ENCODE measurements around the gene HS1BP3. TPM values are rescaled to one million over a fixed set of nuclear protein-coding genes. Genes with fewer than 3 reads are reported as not detected.

HS1BP3 gene
- total and polyA plus RNA-seq, 8 donors, result 9.5 to 16.8 (median 10.8) TPM

DNA sequence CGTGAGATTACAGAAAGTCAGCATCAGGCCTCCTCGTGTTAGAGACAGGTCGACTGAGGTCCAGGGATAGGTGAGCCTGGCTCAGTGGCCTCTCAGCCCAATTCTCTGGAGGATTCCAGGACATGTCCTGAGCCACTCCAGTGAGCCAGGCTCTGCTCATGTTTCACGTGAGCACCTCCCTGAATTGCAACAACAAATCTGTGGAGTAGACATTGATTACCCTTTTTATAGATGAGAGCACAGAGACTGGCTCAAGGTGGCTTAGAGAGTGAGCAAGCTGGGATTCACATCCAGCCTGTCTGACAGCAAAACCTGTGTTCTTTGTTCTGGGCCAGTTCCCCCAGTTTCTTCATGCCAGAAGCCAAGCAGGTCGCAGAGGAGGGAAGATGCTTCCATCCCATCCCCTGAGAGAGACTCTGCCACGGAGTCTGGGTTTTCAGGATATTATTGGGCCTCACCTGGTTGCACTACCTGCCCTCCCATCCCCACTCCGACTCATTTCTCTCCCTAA lies 46.4 kb downstream of the HS1BP3 start:
- no peak for ATAC-seq
- peak in 1 of 6 donors; percentile 12 for DNase-seq
- TF ChIP-seq, protein P1, sequence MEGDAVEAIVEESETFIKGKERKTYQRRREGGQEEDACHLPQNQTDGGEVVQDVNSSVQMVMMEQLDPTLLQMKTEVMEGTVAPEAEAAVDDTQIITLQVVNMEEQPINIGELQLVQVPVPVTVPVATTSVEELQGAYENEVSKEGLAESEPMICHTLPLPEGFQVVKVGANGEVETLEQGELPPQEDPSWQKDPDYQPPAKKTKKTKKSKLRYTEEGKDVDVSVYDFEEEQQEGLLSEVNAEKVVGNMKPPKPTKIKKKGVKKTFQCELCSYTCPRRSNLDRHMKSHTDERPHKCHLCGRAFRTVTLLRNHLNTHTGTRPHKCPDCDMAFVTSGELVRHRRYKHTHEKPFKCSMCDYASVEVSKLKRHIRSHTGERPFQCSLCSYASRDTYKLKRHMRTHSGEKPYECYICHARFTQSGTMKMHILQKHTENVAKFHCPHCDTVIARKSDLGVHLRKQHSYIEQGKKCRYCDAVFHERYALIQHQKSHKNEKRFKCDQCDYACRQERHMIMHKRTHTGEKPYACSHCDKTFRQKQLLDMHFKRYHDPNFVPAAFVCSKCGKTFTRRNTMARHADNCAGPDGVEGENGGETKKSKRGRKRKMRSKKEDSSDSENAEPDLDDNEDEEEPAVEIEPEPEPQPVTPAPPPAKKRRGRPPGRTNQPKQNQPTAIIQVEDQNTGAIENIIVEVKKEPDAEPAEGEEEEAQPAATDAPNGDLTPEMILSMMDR (IDR thresholded peaks at IDR 0.05), result no peak

DNA sequence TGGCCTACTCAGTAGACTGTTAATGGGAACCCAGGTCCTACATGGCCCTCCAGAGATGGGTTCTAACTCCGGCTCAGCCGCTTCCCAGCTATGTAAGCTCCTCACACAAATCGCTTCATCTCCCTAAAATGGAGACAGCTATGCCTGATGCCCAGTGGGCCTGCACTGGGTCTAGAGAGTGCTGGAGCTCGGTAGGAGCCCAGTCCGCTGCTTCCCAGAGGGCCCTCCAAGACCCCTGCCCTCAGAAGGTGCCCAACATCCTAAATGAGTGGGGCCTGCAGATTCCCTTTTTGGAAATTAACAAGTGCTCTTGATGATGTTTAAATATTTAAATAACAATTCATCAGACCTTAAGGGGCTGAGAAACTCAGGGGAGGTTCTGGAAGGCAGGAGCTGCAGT lies 47.1 kb downstream of the HS1BP3 start:
- Histone ChIP-seq H3K9me3 (no peaks in the 10 kb centered on the region), H3K36me3 (no peaks in the 10 kb centered on the region), H3K4me1 (no peaks in the 10 kb centered on the region), H3K4me3 (no peak overlapping the region), H3K27ac (no peak overlapping the region), H3K27me3 (no peaks in the 10 kb centered on the region)
- peak in 1 of 6 donors; percentile 37 for DNase-seq
- no peak for FAIRE-seq
- intact Hi-C loops (cut with DNase I), result no loop called here
- TF ChIP-seq, protein P1 (IDR thresholded peaks at IDR 0.05), result no peak
- WGBS, 2 donors, result 86 to 89% methylated on average over 5 of the region's 5 CpGs
- ATAC-seq, result no peak

More for the DNA sequence above, 46.4 kb downstream of the HS1BP3 start:
- Histone ChIP-seq H3K27ac (no peak overlapping the region), H3K27me3 (no peaks in the 10 kb centered on the region), H3K9me3 (no peaks in the 10 kb centered on the region), H3K4me1 (no peaks in the 10 kb centered on the region), H3K4me3 (no peak overlapping the region), H3K36me3 (no peaks in the 10 kb centered on the region)
- WGBS, 2 donors, result 74 to 80% methylated on average over 7 of the region's 7 CpGs
- no peak for FAIRE-seq
- intact Hi-C loops (cut with DNase I), result no loop called here

- DNase-seq, result no peak
- no peaks in the 10 kb centered on the region for H3K4me1 ChIP-seq
- H3K9me3 ChIP-seq, result no peaks in the 10 kb centered on the region
- no peak overlapping the region for H3K27ac ChIP-seq
- H3K4me3 ChIP-seq, result no peak overlapping the region
- intact Hi-C loops (cut with DNase I), result no loop called here
- H3K36me3 ChIP-seq, result no peaks in the 10 kb centered on the region
- TF ChIP-seq, protein P1 (IDR thresholded peaks at IDR 0.05), result no peak
- 87 to 95% methylated on average over 2 of the region's 2 CpGs for WGBS, 2 donors
- no peak for FAIRE-seq
- no peak for ATAC-seq
- H3K27me3 ChIP-seq, result no peaks in the 10 kb centered on the region
Measured at GRCh38 chr2:20602803-20603202, 48.1 kb downstream of the HS1BP3 start.

- 72 to 76% methylated on average over 1 of the region's 1 CpG for WGBS, 2 donors
- Histone ChIP-seq H3K27me3 (no peaks in the 10 kb centered on the region), H3K27ac (no peak overlapping the region), H3K36me3 (no peaks in the 10 kb centered on the region), H3K4me3 (no peak overlapping the region), H3K4me1 (peaks cover 0 to 5% (median 0%) of the 10 kb centered on the region in 3 donors), H3K9me3 (no peaks in the 10 kb centered on the region)
- FAIRE-seq (peak; percentile 65), ATAC-seq (no peak), DNase-seq (no peak)
- intact Hi-C loops (cut with DNase I), result no loop called here
- TF ChIP-seq, protein P1 (IDR thresholded peaks at IDR 0.05), result no peak
Measured at GRCh38 chr2:20600756-20601325, 50.1 kb downstream of the HS1BP3 start.

GRCh38 chr2:20599861-20600461 lies 50.9 kb downstream of the HS1BP3 start:
- H3K9me3 ChIP-seq, result no peaks in the 10 kb centered on the region
- H3K4me3 ChIP-seq, result no peak overlapping the region
- peak overlapping the region in 1 of 4 donors; percentile 22 for H3K27ac ChIP-seq
- ATAC-seq (no peak), DNase-seq (peak in 1 of 6 donors; percentile 21), FAIRE-seq (no peak)
- H3K36me3 ChIP-seq, result no peaks in the 10 kb centered on the region
- no peaks in the 10 kb centered on the region for H3K27me3 ChIP-seq
- TF ChIP-seq, protein P1 (IDR thresholded peaks at IDR 0.05), result no peak
- H3K4me1 ChIP-seq, result peaks cover 0 to 5% (median 0%) of the 10 kb centered on the region in 3 donors
- intact Hi-C loops (cut with DNase I), result no loop called here
- WGBS, 2 donors, result 90 to 93% methylated on average over 10 of the region's 10 CpGs

Data from pancreas (tissue), 10 donors.